ENCODE data around the gene NDUFS3. TPM values are rescaled to one million over a fixed set of nuclear protein-coding genes. Genes with fewer than 3 reads are reported as not detected.

Gene NDUFS3
- total and polyA plus RNA-seq, 2 of the 13 experiments (the other 11 are each of a cell fraction or from before 2014, with no cell fraction given) = 151 to 184 TPM

DNA sequence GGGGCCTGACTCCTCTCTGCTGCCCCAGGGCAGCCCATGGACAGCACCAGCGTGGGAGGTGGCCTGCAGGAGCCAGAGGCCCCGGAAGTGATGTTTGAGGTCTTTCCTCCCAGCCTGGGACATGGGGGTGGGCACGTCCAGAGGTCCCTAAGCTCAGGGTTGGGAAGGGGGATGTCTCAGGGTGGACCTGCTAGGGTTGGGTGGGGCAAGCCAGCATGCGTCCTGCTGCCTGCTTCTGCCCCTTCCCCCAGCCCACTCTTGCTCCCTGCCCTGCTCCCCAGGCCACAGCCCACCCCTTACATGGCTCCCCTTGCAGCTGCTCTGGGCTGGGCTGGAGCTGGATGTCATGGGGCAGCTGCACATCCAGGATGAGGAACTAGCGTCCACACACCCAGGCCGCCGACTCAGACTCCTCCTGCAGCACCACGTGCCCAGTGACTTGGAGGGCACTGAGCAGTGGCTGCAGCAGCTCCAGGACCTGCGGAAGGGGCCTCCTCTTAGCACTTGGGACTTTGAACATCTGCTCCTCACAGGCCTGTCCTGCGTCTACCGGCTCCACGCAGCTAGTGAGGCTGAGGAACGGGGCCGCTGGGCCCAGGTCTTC is 9.0 kb downstream of the NDUFS3 start (continued):
- TF ChIP-seq ZNF263 (CRISPR knock-in tag; IDR thresholded peaks at IDR 0.05) (peak; percentile 74), PCBP1 (IDR thresholded peaks at IDR 0.05; ENCODE audit: borderline replicate concordance, low read depth, low read length) (peak; percentile 68; the same call in 1 of the 2 replicates), ZBTB38 (CRISPR knock-in tag; IDR thresholded peaks at IDR 0.05) (peak; percentile 50; the same call in 1 of the 2 replicates), ZNF547 (CRISPR knock-in tag; IDR thresholded peaks at IDR 0.05) (0 out of 2 replicates have a peak, but pooled peaks have one; percentile 12), ZFP90 (CRISPR knock-in tag; IDR thresholded peaks at IDR 0.05; ENCODE audit: borderline replicate concordance) (peak; percentile 34; the same call in 1 of the 2 replicates), NFIC (IDR thresholded peaks at IDR 0.05; ENCODE audit: low read length) (no peak), ZIK1 (CRISPR knock-in tag; IDR thresholded peaks at IDR 0.05; ENCODE audit: borderline replicate concordance, low read depth) (peak; percentile 49; the same call in 1 of the 2 replicates), MAZ (IDR thresholded peaks at IDR 0.05; ENCODE audit: borderline replicate concordance, low read depth, low read length) (no peak), MAZ (CRISPR knock-in tag; IDR thresholded peaks at IDR 0.05; ENCODE audit: low read depth) (peak; percentile 62; the same call in 1 of the 2 replicates), ARNT2 (CRISPR knock-in tag; IDR thresholded peaks at IDR 0.05; ENCODE audit: low read depth) (peak; percentile 72), YEATS4 (CRISPR knock-in tag; IDR thresholded peaks at IDR 0.05; ENCODE audit: borderline replicate concordance) (peak; percentile 71; the same call in 1 of the 2 replicates), ZNF12 (CRISPR knock-in tag; IDR thresholded peaks at IDR 0.05) (0 out of 2 replicates have a peak, but pooled peaks have one; percentile 40), ETV6 (CRISPR knock-in tag; conservative IDR thresholded peaks at IDR 0.05) (no peak), ZNF792 (CRISPR knock-in tag; IDR thresholded peaks at IDR 0.05) (no peak), TAF1 (CRISPR knock-in tag; IDR thresholded peaks at IDR 0.05) (peak; percentile 68), REPIN1 (CRISPR knock-in tag; IDR thresholded peaks at IDR 0.05; ENCODE audit: borderline replicate concordance, low read depth) (peak; percentile 43; the same call in 1 of the 2 replicates), ZNF883 (CRISPR knock-in tag; IDR thresholded peaks at IDR 0.05; ENCODE audit: not compliant biosample characterization) (peak; percentile 40), RXRB (CRISPR knock-in tag; IDR thresholded peaks at IDR 0.05; ENCODE audit: borderline replicate concordance) (0 out of 2 replicates have a peak, but pooled peaks have one; percentile 11), ZNF430 (CRISPR knock-in tag; IDR thresholded peaks at IDR 0.05) (peak; percentile 57; the same call in 1 of the 2 replicates), KDM5B (CRISPR knock-in tag; IDR thresholded peaks at IDR 0.05; ENCODE audit: borderline replicate concordance) (peak; percentile 60; the same call in 1 of the 2 replicates)
- TF ChIP-seq, protein P1, sequence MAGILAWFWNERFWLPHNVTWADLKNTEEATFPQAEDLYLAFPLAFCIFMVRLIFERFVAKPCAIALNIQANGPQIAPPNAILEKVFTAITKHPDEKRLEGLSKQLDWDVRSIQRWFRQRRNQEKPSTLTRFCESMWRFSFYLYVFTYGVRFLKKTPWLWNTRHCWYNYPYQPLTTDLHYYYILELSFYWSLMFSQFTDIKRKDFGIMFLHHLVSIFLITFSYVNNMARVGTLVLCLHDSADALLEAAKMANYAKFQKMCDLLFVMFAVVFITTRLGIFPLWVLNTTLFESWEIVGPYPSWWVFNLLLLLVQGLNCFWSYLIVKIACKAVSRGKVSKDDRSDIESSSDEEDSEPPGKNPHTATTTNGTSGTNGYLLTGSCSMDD (CRISPR knock-in tag; IDR thresholded peaks at IDR 0.05) = 0 out of 2 replicates have a peak, but pooled peaks have one; percentile 31
- TF ChIP-seq, protein P2, sequence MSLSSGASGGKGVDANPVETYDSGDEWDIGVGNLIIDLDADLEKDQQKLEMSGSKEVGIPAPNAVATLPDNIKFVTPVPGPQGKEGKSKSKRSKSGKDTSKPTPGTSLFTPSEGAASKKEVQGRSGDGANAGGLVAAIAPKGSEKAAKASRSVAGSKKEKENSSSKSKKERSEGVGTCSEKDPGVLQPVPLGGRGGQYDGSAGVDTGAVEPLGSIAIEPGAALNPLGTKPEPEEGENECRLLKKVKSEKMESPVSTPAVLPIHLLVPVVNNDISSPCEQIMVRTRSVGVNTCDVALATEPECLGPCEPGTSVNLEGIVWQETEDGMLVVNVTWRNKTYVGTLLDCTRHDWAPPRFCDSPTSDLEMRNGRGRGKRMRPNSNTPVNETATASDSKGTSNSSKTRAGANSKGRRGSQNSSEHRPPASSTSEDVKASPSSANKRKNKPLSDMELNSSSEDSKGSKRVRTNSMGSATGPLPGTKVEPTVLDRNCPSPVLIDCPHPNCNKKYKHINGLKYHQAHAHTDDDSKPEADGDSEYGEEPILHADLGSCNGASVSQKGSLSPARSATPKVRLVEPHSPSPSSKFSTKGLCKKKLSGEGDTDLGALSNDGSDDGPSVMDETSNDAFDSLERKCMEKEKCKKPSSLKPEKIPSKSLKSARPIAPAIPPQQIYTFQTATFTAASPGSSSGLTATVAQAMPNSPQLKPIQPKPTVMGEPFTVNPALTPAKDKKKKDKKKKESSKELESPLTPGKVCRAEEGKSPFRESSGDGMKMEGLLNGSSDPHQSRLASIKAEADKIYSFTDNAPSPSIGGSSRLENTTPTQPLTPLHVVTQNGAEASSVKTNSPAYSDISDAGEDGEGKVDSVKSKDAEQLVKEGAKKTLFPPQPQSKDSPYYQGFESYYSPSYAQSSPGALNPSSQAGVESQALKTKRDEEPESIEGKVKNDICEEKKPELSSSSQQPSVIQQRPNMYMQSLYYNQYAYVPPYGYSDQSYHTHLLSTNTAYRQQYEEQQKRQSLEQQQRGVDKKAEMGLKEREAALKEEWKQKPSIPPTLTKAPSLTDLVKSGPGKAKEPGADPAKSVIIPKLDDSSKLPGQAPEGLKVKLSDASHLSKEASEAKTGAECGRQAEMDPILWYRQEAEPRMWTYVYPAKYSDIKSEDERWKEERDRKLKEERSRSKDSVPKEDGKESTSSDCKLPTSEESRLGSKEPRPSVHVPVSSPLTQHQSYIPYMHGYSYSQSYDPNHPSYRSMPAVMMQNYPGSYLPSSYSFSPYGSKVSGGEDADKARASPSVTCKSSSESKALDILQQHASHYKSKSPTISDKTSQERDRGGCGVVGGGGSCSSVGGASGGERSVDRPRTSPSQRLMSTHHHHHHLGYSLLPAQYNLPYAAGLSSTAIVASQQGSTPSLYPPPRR (CRISPR knock-in tag; IDR thresholded peaks at IDR 0.05; ENCODE audit: borderline replicate concordance) = 0 out of 2 replicates have a peak, but pooled peaks have one; percentile 45
- TF ChIP-seq, protein P3, sequence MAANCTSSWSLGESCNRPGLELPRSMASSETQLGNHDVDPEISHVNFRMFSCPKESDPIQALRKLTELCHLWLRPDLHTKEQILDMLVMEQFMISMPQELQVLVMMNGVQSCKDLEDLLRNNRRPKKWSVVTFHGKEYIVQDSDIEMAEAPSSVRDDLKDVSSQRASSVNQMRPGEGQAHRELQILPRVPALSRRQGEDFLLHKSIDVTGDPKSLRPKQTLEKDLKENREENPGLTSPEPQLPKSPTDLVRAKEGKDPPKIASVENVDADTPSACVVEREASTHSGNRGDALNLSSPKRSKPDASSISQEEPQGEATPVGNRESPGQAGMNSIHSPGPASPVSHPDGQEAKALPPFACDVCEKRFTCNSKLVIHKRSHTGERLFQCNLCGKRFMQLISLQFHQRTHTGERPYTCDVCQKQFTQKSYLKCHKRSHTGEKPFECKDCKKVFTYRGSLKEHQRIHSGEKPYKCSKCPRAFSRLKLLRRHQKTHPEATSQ (CRISPR knock-in tag; IDR thresholded peaks at IDR 0.05; ENCODE audit: borderline replicate concordance) = 0 out of 2 replicates have a peak, but pooled peaks have one; percentile 23

Data from HepG2 (cell line).